ENCODE measurements around the gene GGTLC2.

The GGTLC2 gene

DNA sequence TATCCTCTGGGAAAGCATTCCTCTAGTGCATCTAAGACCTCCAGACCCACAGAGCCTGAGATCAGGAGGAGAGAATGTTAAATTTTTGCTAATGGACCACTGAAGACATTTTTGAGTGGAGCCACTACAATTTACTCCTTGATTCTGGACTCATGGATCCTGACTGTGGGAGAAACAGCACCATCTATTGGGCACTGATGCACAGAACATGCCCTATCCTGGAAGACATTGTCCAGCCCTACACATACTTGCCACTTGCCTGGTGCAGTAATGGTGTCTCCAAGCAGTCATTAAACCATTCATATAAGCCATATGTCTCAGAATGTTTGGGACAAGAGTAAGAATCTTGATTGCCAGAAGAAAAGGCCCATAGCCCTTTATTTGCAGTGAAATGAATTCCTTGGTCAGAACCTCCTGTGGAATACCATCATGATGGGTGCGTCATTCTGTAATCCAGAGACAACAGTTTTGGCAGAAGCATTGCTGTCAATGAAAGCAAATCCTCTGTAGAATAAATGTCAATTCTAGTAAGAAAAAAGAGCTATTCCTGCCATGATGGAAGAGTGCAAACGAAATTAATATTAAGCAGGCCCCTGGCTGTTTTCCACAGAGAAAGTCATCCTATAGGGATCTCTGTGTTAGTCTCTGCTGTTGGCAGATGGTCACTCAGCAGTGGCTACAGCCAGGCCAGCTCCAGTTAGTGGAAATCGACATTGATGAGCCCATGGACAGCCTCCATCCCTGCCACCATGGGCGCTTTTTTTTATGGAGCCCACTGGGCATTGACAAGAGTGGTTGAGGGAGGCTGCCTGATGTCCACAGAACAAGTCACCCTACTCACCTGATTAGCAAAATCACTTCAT lies 43.5 kb downstream of the GGTLC2 start:
- no peak overlapping the region for H3K27ac ChIP-seq
- no peak for DNase-seq (ENCODE audit: low read depth, low spot score)

DNA sequence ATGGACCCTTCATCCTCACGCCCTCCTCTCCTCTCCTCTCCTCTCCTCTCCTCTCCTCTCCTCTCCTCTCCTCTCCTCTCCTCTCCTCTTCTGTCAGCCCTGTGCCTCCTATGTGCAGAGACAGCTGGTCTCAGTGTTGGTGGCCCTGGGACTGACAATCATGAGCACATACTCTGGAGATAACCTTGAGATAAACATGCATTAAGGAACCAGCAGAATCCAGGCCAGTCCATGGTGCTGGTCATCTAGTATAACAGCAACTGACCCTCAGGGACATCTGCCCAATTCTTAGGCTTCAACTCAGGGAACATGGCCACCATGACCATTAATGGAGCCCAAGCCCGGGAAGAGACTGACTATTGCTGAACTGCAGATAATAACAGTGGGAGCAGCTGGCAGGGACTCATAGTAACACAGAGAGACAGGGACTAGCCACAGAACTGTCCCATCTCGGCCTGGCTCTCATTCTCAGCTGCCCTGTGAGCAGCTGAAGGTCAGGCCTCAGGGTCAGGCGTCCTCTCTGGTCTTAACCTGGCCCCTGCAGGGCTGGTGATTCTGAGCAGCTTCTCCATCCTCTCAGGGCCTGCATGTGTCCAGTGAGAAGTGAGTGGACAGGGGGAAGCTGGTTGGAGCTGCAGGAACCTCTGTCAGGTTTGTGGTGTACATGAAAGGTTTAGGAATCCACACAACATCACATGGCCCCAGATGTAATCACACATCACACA lies 45.4 kb downstream of the GGTLC2 start:
- no peak overlapping the region for H3K27ac ChIP-seq
- DNase-seq (ENCODE audit: low read depth, low spot score) = no peak

DNA sequence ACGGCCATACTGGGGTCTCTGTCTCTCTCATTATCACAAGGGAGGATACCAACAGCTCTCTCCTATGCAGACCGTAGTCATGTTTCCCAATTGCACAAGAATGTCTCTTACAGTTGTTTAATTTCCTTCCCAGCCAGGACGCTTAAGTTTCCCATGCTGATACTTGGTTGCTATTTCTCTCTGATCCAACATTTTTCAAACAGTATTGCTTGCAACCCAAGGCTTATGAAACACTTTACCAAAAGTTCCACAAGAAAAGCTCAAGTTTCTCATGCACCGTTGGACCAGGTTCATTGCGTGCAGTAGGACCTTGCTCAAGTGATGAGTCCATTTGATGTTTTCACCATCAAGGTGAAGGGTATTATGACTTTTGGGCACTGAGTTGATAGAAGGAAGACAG lies 46.6 kb downstream of the GGTLC2 start:
- no peak for DNase-seq (ENCODE audit: low read depth, low spot score)
- no peak overlapping the region for H3K27ac ChIP-seq

DNA sequence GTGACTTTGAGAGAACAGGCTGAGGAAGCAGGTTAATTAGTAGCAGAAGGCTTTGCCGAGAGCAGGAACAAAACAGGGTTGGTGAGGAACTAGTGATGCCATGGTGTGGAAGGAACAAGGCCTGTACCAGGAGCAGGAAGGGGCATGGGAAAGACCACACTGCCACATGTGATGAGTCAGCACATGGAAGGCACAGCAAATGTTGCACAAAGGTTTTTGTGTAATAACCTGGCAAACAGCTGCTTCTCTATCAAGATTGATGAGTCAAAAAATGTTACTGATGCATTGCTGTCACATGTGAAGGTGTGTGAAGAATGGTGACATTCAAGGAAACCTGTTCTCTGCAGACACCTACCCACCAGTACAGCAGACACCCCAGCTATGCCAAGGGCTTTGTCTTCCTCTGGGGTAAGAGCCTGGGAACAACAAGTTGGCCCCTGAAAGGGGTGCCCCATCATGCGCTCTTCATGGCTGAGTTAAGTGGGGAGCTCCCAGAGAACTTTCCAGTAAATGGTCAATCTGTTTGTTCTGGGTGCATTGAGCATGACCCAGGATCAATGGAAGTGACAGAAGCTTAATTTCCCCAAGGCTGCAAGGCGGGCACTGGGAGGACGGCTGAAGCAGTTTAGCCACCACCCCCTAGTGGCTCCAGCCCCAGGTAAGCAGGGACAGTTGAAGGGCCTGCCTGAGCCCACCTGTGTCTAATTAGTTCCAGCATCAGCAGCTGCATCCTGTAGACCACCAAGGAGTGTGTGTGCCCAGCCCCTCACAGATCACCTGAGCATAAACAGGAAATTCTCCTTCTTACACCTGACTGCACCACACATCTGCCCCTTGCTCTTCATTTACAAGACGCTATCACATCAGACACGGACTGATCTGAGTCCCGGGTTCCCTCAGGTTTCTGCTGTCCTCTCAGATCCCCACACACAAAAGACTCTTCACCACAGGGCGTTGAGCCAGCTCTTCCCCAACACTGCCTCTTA lies 47.6 kb downstream of the GGTLC2 start:
- H3K27ac ChIP-seq = no peak overlapping the region
- no peak for DNase-seq (ENCODE audit: low read depth, low spot score)

DNA sequence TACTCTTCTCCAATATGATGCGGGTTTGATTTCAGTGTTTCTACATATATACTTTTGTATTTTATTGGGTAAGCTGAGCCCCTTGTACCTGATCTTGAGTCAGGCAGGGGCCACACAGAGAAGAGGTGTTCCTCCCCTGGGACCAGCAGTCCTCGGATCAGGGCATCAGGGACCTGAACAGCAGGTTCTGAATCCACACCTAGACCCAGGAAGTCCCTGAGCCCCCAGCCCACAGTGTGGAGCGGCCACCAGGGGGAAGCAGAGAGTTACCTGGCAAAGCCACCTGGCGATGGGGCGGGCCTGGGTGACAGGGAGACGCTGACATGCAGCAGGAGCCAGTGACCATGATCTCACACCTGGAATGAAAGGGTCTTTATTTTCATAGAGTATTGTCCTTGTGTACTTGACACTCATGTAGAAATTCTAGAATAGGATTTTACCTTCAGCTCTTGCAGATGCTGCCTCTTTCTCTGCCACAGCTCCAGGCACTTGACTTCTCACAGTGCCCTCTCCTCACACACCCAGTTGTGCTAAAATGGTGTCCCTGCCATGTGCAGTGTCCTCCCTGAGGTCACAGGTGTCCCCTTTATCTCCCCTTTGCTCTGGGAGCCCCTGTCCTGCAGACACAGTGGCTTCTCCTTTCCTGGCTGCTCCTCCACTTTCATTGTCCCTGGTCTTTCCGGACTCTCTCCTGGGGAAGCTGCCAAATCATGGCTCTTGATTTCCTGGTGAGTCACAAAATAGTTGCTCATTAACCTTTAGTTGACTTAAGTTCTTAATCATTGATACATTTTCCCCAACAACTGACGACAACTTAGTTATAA lies 48.5 kb downstream of the GGTLC2 start:
- DNase-seq (ENCODE audit: low read depth, low spot score) = no peak
- no peak overlapping the region for H3K27ac ChIP-seq

DNA sequence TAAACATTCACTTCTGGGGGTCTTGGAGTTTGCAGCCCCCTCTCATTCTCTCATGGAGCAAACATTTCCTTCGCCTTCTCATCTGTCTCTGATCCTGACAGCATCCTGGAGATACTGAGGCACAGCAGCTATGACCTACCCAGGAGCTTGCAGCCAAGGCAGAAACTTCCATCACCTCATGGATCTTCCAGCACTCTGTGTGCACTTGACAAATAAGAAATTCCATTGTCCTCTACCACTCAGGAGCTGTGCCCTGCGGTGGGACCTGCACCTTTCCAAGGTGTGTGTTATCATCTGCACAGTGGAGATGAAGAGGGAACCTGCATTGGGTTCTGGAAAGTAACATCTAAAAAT lies 49.1 kb downstream of the GGTLC2 start:
- DNase-seq (ENCODE audit: low read depth, low spot score) = no peak

DNA sequence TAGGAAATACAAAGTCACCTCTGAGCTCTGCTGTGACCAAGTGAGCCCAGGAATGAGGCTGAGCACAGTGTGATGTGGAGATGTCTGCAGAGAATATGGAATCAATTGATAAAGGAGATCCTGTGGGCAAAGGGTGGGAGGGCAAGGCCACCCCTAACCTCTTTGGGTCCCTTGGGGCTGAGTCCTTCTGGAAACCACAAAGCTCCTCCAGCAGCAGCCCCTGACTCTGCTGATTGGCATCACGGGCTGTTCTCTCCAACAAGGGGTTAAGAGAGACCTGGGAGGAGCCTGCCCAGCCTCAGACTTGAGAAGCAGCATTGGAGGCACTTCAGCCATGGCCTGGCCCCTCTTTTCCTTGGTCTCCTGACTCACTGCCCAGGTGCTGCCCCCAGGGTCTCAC lies 49.7 kb downstream of the GGTLC2 start:
- DNase-seq (ENCODE audit: low read depth, low spot score) = no peak
- no peak overlapping the region for H3K27ac ChIP-seq

More for the DNA sequence above, 49.1 kb downstream of the GGTLC2 start:
- H3K27ac ChIP-seq = no peak overlapping the region

DNA sequence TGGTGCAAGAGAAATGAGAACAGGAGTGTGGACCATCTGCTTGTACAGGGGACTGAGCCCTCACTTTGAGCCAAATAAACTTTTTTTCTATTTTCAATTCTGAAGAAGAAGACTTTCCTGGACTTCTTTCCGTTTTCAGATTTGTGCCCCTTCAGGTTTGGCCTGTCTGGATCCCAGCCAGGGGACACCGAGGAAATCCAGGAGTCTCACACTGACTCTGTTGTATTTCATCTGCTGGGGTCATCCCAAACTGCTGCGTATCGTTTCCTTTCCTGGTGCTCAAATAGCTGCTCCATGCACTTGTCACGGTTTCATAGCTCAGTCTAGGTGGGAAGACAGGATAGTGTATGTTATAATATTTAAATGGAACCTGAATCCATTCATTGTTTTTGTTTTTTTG lies 51.7 kb downstream of the GGTLC2 start:
- DNase-seq (ENCODE audit: low read depth, low spot score) = no peak
- no peak overlapping the region for H3K27ac ChIP-seq
